ENCODE data around the gene ABCC11.
A peak's percentile ranks its signal among the peaks of the same experiment; 100 is the strongest.
"Not testable (repeated sequence)": the region's sequence is repeated elsewhere in the genome, so short reads cannot be mapped to it uniquely, and the experiment has no call there.

ABCC11 gene

GRCh38 chr16:48201515-48202201 lies 45.7 kb downstream of the ABCC11 start:
- DNase-seq = no peak

- DNase-seq = no peak
Observed at GRCh38 chr16:48197294-48197693, 50.0 kb downstream of the ABCC11 start.

DNA sequence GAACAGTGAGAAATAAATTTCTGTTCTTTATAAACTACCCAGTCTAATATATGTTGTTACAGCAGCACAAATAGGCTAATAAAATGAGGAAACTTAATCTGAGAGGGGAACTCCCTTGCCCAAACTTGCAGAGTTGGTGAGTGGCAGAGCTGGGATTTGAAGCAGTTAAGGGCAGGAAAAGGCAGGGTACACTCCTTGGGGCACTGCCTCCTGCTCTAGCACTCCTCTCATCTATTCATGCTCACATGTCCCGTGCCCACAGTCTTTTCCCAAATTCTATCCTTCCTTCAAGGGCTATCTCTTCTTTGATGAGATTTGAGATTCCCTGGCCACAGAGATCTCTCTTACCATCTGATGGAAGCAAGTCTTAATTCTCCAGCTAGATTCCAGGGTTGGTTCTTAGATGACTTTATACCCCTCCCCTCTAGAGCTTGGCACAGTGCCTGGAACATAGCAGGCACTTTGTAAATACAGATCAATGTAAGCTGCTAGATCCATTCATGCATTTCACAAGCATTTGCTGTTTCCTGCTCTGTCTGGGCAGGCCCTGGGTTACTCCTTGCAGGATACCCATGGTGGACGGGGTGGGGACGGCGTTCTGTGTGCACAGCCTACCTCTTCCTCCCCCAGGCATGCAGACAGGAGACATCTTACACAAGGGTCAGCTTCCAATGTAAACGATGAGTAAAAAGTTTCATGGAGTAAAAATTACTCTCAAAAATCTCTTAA lies 52.3 kb downstream of the ABCC11 start:
- DNase-seq = no peak

DNA sequence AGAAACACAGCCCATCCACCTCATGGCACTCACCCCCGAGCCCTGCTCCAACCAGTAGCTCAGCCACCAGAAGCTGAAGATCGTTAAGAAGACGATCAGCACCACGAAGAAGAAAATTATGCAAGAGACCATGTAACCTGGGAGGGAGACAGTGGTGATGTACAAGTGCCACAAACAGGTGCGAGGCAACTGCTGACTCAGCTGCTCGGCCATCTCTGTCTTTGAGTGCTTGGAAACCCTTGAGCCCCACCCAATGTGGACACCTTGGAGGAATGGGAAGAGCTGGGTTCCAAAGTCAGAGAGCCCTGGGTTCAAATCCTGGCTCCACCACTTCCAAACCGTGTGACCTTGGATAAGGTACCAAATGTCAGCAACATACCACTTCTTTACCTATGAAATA lies 53.5 kb downstream of the ABCC11 start:
- no peak for DNase-seq

GRCh38 chr16:48188449-48189102 lies 58.8 kb downstream of the ABCC11 start:
- no peak for DNase-seq

DNA sequence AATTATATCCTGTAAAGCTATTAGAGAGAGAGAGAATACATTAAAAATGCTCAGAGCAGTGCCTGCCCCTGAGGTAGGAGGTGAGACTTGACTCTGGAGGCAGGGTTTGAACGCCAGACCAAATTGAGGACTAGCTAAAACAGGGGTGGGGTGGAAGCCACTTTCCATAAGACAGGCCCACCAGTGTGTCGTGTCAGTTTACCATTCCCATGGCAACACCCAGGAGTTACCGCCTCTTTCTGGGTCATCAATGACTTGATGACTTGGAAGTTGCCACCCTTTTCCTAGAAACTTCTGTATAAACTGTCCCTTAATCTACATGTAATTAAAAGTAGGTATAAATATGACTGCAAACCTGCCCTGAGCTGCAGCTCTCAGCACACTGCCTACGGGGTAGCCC lies 59.6 kb downstream of the ABCC11 start:
- DNase-seq = no peak

- no peak for DNase-seq
Observed at GRCh38 chr16:48184681-48185080, 62.7 kb downstream of the ABCC11 start.

- no peak for DNase-seq
Observed at GRCh38 chr16:48182979-48183537, 64.3 kb downstream of the ABCC11 start.

DNA sequence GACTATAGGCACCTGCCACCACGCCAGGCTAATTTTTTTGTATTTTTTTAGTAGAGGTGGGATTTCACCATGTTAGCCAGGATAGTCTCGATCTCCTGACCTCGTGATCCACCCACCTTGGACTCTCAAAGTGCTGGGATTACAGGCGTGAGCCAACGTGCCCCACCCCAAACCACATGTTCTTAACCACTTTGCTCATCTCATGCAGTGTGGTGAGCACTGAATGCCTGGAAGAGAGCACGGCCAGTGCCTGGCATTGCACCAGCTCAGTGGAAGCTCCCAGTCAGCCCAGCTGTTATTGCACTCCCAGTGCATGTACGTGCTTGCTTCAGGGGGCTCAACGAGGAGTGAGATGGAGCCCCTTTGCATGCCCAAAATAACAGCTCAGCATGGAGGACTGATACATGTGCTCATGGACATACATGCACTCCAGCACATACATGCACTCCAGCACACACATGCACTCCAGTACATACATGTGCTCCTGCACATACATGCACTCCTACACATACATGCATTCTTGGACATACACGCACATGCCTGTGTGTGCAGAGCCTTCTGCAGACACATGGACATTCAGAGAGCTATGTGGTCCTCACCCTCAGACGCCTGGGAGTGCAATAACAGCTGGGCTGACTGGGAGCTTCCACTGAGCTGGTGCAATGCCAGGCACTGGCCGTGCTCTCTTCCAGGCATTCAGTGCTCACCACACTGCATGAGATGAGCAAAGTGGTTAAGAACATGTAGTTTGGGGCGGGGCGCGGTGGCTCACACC lies 65.4 kb downstream of the ABCC11 start:
- not testable (repeated sequence) for DNase-seq

DNA sequence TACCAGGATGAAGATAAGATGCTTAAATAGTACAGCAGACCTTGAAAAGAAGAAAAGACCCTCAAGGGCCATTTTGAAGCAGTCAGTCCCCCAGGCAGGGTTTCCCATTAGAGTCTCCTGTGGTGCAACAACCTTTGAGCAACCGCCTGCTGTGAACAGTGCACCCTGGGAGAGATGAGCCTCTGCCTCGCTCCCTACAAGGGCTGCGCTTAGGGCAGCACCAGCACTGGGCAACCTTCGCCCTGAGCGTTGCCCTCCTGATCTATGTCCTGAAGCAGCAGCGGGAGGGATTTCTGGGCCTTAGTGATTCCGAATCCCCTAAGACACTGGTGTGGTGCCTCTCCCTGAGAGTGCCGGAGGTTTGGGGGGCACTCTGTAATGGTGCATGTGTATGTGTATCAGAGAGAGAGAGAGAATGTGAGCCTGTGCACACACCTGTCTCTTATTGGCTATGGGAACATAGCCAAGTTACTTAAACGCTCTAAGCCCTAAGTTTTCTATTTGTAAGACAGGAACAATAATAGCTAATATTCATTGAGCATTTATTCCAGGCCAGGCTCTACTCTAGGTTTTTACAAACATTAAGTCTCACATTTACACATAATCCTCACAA lies 66.4 kb downstream of the ABCC11 start:
- no peak for DNase-seq

DNA sequence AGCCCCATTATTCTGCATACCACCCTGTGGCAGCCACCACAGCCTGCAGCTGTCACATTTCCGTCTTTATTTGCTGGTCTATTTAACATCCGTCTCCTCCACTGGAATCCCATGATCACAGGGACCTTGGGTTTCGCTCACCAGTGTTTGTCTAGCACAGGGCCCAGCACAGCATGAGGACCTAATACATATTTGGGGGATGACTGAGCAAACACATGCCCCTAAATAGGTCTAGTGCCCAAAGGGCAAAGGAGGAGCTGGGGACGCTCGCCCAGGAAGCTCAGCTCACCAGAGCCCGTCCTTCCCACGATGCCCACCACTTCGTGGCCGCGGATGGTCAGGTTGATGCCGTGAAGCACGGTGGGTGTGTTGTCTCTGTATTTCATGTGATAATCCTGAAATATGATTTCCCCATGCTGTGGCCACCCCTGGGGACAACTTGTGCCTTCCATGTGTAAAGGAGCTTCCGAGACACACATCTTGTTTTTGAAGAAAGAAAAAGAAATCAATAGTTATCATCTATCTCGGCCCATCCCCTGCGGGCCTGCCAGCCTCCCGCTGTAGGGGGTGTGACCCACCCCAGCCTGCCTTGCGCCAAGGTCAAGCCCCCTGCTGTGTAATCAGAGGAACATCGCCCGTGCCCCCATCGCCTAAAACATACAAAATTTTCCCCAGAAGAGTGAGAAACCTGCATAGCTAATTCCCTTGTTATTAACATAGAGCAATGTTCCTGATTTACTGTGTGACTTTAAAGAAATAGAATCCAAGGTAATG lies 70.5 kb downstream of the ABCC11 start:
- DNase-seq = no peak

- no peak for DNase-seq
Observed at GRCh38 chr16:48173889-48174288, 73.5 kb downstream of the ABCC11 start.

DNA sequence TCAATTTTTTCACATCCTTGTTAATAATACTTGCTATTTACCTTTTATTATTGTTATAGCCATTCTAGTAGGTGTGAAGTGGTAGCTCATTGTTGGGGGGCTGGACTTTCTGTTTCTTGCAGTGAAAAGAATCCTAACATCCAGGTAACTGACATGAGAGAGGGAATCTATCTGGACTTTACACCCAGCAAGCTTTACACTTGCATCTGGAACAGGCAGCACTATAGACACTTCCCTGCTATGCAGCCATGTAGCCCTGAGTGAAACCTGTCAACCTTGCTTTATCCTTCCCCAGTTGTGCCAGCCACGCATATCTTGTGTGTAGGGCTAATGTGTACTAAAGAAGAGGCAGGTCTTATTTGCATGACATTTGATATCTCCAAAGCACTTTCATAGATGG lies 74.7 kb downstream of the ABCC11 start:
- no peak for DNase-seq

- no peak for DNase-seq
Observed at GRCh38 chr16:48169896-48170295, 77.4 kb downstream of the ABCC11 start.

DNA sequence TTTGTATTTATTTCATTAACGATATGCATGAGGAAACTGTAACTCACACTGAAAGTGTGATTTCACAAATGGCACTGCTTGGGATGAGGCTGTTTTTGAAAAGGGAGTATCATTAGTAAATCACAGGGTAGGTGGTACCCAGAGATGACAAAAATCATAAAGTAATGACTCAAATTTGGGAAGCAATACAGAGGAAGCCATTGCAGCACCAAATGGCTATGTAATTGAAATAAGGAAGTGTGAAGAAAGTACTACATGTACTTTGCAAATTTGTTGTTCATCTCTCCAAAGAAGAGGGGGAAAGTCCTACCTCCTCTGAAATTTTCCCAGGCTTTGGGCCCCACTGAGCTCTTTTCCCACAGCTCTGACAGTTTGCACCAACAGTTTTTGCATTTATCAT lies 79.3 kb downstream of the ABCC11 start:
- DNase-seq = no peak

DNA sequence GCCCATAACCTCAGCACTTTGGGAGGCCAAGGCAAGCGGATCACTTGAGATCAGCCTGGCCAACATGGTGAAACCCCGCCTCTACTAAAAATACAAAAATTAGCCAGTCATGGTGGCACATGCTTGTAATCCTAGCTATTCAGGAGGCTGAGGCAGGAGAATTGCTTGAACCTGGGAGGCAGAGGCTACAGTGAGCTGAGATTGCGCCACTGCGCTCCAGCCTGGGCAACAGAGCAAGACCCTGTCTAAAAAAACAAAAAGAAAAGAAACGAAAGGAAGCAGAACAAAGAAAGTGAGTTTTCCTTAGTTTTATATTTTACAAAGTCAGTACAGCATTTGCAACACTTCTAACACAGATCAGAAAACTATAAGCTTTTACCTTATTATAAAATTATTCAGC lies 80.7 kb downstream of the ABCC11 start:
- not testable (repeated sequence) for DNase-seq

GRCh38 chr16:48165961-48166578 lies 81.3 kb downstream of the ABCC11 start:
- DNase-seq = no peak

GRCh38 chr16:48164907-48165715 lies 82.2 kb downstream of the ABCC11 start:
- DNase-seq = peak; percentile 66 to 75

DNA sequence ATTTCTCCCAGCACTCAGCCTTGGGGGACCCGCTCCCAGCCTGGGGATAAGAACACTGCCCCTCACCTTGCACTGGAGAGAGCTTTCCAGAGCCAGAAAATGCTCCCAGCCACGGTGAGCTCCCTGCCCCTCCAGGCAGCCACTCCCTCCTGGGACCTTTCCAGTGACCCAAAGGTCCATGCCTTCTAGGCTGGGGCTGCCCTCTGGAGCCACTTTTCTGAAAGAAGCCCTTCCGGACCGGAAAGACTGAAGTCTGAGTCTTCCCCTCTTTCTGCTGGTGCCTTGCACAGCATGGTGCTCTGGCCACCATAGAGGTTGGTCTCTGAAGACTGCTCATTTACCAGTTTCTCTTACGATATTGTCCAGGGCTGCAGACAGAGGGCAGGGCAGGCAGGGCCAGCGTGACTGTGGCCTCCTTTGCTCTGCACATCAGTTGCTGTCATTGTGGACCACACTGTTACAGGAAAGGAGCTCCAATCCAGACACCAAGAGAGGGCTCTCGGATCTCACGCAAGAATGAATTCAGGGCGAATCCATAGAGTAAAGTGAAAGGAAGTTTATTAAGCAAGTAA lies 84.4 kb downstream of the ABCC11 start:
- no peak for DNase-seq

DNA sequence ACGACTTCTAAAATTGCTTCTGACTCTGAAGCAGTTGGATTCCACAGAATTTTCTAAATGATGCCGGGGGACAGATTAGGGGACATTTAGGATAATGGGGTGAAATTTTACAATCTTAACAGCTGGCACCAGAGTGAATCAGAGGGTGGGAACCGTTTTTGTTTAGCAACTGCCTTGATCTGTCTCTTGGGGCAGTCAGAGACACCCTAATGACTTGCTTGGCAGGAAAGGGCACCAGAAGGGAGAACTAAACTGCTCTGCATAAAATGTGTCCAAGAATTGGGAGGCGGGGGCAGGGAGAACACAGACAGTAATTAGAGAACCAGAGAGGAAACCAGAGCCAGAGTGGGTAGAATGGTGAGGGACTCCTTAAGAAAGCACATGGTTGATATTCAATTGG lies 85.4 kb downstream of the ABCC11 start:
- DNase-seq = no peak

Data from stimulated activated CD4-positive, alpha-beta T cell treated with anti-CD3 and anti-CD28 coated beads, Interleukin-2, amount 100 ng/mL, for 48 hours (primary cell).